Gastrocnemius medialis (tissue), 4 donors: ENCODE data around the gene SND1. TPM values are rescaled to one million over a fixed set of nuclear protein-coding genes. Genes with fewer than 3 reads are reported as not detected.

ENCODE experiments used
- ATAC-seq, 2 donors: fragments of 150-250 bp; one replicate each; pipeline ENCODE4 v1.9.1; 2016
- DNase-seq, 2 donors: peaks; one replicate each; pipeline ENCODE4 v3.0.0-alpha.2; 2019
- H3K27ac ChIP-seq, 4 donors: fragments of 200-600 bp; sonication (generic); 1 replicate in 1 of 4; 2 replicates in 3 of 4; pipeline ENCODE4 v1.5.1; 2016 to 2018; ENCODE audit warnings: mild to moderate bottlenecking in 2 of 4, moderate library complexity in 1 of 4
- H3K27me3 ChIP-seq, 3 donors: fragments of 200-600 bp; sonication (generic) in 2 of 3; 1 replicate in 1 of 3; 2 replicates in 2 of 3; pipeline versions ENCODE4 v1.5.1 to v1.6.0; 2016 to 2019; ENCODE audit warnings: mild to moderate bottlenecking in 1 of 3, moderate library complexity in 1 of 3
- H3K36me3 ChIP-seq, 2 donors: fragments of 200-600 bp; sonication (generic) in 1 of 2; one replicate each; pipeline ENCODE4 v1.5.1; 2017 to 2018
- H3K4me1 ChIP-seq, 2 donors: fragments of 200-600 bp; sonication (generic) in 1 of 2; one replicate each; pipeline ENCODE4 v1.5.1; 2016 to 2017; ENCODE audit warnings: mild to moderate bottlenecking in 2 of 2
- H3K4me3 ChIP-seq, 4 donors: fragments of 200-600 bp; sonication (generic) in 3 of 4; 1 replicate in 1 of 4; 2 replicates in 3 of 4; pipeline ENCODE4 v1.5.1; 2016 to 2019; ENCODE audit warnings: mild to moderate bottlenecking in 2 of 4
- H3K9me3 ChIP-seq, 3 donors: fragments of 200-600 bp; sonication (generic) in 2 of 3; 1 replicate in 1 of 3; 2 replicates in 2 of 3; pipeline ENCODE4 v1.5.1; 2016 to 2019
- CTCF ChIP-seq, 5 experiments: fragments of 450-650 bp in 3 of 5; fragments of 200-600 bp in 2 of 5; sonication (generic) in 2 of 5; IDR thresholded peaks in 4 of 5; conservative IDR thresholded peaks in 1 of 5; 1 replicate in 4 of 5; 2 replicates in 1 of 5; pipeline ENCODE4 v1.5.1; 2016 to 2019; ENCODE audit warnings: antibody characterized with exemption in 5 of 5, mild to moderate bottlenecking in 3 of 5, moderate library complexity in 3 of 5
- POLR2A ChIP-seq, 2 donors: fragments of 450-650 bp; IDR thresholded peaks; one replicate each; pipeline ENCODE4 v1.6.1; 2017; ENCODE audit warnings: antibody characterized with exemption in 2 of 2, mild to moderate bottlenecking in 2 of 2, moderate library complexity in 2 of 2
- in situ Hi-C, 4 donors: fragments of 200-750 bp; cut with MboI; loops; one replicate each; pipeline versions ENCODE4 v1.15.0 to v1.8.0; 2017; ENCODE audit warnings: low sequenced_read_pairs in 4 of 4
- intact Hi-C: fragments of 100-400 bp; cut with DNase I; formaldehyde crosslinking; loops from one replicate; pipeline ENCODE4 v1.15.1; 2023; ENCODE audit warnings: low total_unique reads
- total RNA-seq, 4 donors: library from RNA; depleted of rRNA; stranded (reverse); fragments of >200 nt; gene quantifications; one replicate each; pipeline versions ENCODE4 v1.1.0 to v1.2.3, GENCODE V29; 2016

The SND1 gene
- total RNA-seq, 4 donors from 2014 or later: 30.4 to 73.0 (median 50.3) TPM

GRCh38 chr7:127717502-127718339, 65.7 kb downstream of the SND1 start:
- ATAC-seq (no peak), DNase-seq (no peak)
- Histone ChIP-seq H3K4me3 (no peak overlapping the region), H3K9me3 (no peaks in the 10 kb centered on the region), H3K27ac (no peak overlapping the region), H3K4me1 (peaks cover 0 to 4% of the 10 kb centered on the region in 2 donors), H3K27me3 (no peaks in the 10 kb centered on the region), H3K36me3 (peaks cover 0 to 11% of the 10 kb centered on the region in 2 donors)
- intact Hi-C loops: no loop called here
- TF ChIP-seq CTCF (IDR thresholded peaks at IDR 0.05 in 4 of 5, conservative IDR thresholded peaks at IDR 0.05 in 1 of 5) (no peak), POLR2A (IDR thresholded peaks at IDR 0.05) (no peak)
- in situ Hi-C loops: loop anchor here in 1 of 4 donors (10.0 kb wide), 1 partner anchor 487 kb away; no protein-coding TSS in a partner anchor

- no peak overlapping the region for H3K27ac ChIP-seq
- no peak overlapping the region for H3K4me3 ChIP-seq
- peaks cover 0 to 4% of the 10 kb centered on the region in 2 donors for H3K4me1 ChIP-seq
- TF ChIP-seq CTCF (IDR thresholded peaks at IDR 0.05 in 4 of 5, conservative IDR thresholded peaks at IDR 0.05 in 1 of 5) (no peak), POLR2A (IDR thresholded peaks at IDR 0.05) (no peak)
- ATAC-seq: no peak
- no peaks in the 10 kb centered on the region for H3K27me3 ChIP-seq
- intact Hi-C loops: no loop called here
- H3K36me3 ChIP-seq: peaks cover 0 to 11% of the 10 kb centered on the region in 2 donors
- in situ Hi-C loops: loop anchor here in 1 of 4 donors (10.0 kb wide), 1 partner anchor 486 kb away; no protein-coding TSS in a partner anchor
- DNase-seq: no peak
- no peaks in the 10 kb centered on the region for H3K9me3 ChIP-seq
Measured at GRCh38 chr7:127718340-127718679, 66.3 kb downstream of the SND1 start.

DNA sequence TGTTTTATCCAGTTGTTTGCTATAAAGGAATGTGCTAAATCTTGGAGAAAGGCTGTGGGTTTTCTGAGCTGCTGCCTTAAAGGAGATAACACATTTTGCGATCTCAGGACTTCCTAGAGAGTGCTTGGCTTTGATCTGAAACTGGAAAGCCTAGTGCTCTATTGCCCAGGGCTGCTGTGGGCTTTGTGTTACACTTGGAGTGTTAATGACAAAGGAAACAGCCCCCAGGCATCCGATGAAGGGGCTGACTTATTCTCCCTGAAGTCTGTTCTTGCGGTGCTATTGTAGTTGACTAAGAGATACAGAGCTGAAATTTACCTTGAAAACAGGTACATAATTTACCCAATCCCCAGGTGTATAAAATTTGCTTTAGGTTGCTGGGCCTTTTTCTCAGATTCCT, 74.5 kb downstream of the SND1 start:
- in situ Hi-C loops: no loop called here
- Histone ChIP-seq H3K36me3 (peaks cover 0 to 7% of the 10 kb centered on the region in 2 donors), H3K4me1 (no peaks in the 10 kb centered on the region), H3K27me3 (no peaks in the 10 kb centered on the region), H3K4me3 (no peak overlapping the region), H3K9me3 (no peaks in the 10 kb centered on the region), H3K27ac (no peak overlapping the region)
- ATAC-seq: no peak
- TF ChIP-seq CTCF (IDR thresholded peaks at IDR 0.05 in 4 of 5, conservative IDR thresholded peaks at IDR 0.05 in 1 of 5) (no peak), POLR2A (IDR thresholded peaks at IDR 0.05) (no peak)
- DNase-seq: no peak
- intact Hi-C loops: no loop called here

GRCh38 chr7:127730658-127731276, 78.8 kb downstream of the SND1 start:
- TF ChIP-seq CTCF (IDR thresholded peaks at IDR 0.05 in 4 of 5, conservative IDR thresholded peaks at IDR 0.05 in 1 of 5) (no peak), POLR2A (IDR thresholded peaks at IDR 0.05) (no peak)
- in situ Hi-C loops (no loop called here), intact Hi-C loops (no loop called here)
- H3K9me3 ChIP-seq: no peaks in the 10 kb centered on the region
- DNase-seq (no peak), ATAC-seq (no peak)
- no peaks in the 10 kb centered on the region for H3K36me3 ChIP-seq
- H3K4me3 ChIP-seq: no peak overlapping the region
- H3K4me1 ChIP-seq: no peaks in the 10 kb centered on the region
- no peak overlapping the region for H3K27ac ChIP-seq
- H3K27me3 ChIP-seq: no peaks in the 10 kb centered on the region
